NCI-H2081 treated with DMSO at 0.1 percent for 48 hours (cell line): ENCODE data around the gene AP2S1.
A peak's percentile ranks its signal among the peaks of the same experiment; 100 is the strongest.
"Not testable (repeated sequence)": the region's sequence is repeated elsewhere in the genome, so short reads cannot be mapped to it uniquely, and the experiment has no call there.

Experiments
- DNase-seq: peaks from one replicate; lab custom pipeline; 2025; lab: John Stamatoyannopoulos, UW

AP2S1 gene

DNA sequence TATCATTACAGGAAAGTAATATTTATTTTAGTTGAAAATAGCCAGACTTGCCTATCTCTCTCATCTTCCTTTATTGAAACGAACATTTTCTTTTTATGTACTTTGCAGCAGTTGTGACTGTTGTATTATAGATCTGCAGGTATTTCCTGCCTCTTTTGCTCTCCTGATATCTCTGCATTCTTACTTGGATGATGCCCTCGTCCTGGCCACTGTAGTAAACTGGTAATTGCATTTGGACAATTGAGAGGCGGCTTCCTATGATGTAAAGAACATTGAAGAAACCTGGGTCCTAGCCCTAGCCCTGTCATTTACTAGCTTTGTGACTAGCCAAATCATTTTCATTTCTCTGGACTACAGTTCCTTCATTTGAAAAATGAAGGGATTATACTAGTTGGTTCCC is 16.5 kb upstream of the AP2S1 start:
- no peak for DNase-seq

DNA sequence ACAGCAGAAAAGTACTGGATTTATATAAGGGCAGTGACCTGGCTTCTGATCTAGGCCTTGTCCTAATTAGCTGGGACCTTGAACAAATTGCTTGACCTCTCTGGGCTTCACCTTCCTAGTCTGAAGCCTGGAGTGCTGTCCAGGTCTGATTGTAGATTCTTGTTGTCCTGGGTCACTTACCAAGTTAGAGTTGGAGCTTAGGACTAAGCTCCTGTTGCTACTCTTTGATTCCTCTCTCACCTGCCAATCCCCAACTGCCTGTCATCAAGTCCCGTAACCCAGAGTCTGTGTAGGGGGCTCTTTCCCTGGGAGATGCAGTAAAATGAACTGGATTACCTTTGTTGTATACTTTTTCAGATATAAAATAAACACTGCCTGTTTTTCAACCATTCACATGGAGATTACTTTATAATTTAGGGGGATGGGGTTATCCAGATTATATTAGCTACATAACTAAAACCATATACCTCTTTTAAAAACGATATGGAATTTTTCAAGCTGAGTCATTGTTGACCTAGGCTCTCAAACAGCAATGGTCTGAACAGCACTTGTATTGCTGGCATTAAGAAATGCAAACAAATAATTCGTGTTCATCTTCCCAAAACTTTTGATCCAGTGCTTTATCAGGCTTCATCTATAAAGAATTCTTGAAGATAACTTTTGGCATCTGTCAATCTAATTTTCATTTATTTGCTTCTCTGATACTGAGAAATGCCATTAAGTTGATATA is 15.9 kb upstream of the AP2S1 start:
- no peak for DNase-seq

DNA sequence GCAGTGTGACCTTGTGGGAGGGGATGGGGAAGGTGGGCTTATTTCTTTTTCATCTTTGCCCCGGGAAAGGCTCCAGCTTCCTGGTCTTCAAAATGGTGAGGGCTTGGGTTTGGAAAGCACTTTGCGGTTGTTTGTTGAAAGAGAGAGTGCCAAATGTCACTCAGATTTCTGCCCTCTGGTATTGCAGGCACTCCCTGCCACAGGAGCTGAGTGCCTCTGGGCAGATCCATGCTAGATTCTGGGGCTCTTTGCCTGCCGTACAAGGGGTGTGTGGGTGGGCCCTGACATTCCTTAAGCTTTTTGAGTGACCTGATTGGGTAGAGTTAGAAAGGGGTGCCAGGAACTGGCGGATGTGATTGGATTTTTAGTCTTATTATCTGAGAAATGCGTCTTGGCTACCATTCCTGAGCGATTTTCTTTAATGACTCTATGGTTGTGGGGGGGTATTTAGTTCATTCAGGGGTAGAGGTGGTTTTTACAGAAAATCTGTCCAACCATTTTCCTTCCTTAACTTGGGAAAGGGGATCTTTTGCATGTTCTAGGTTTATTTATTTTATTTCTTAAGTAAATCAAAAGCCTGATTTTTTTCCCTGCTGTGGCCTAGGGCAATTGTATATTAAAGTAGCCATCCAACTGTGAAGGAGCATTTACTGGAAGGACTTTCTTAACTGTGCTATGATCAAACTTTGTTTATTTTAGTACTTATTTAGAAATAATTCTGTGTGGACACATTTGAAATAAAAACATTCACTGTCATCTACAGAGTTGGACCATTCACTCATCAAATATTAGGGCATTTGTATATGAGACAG is 13.4 kb upstream of the AP2S1 start:
- no peak for DNase-seq

- no peak for DNase-seq
Measured at GRCh38 chr19:46862974-46863632, 12.5 kb upstream of the AP2S1 start.

DNA sequence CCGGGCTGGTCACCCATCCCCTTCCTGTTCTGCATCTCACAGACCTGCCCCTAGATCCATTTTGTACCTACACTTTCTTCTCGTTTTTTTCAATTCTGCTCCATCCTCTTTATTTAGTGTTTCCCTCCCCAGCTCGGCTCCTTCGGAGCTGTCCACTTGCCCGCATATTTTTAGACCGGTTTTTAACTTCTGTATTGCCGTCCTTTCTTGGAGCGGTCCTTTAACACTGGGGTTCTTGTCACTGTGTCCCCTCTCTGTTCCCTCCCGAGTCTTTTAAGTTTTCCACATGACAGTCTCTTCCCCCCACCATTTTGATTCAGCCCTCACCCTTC is 11.8 kb upstream of the AP2S1 start:
- DNase-seq: no peak

- no peak for DNase-seq
Measured at GRCh38 chr19:46861691-46862502, 11.3 kb upstream of the AP2S1 start.

DNA sequence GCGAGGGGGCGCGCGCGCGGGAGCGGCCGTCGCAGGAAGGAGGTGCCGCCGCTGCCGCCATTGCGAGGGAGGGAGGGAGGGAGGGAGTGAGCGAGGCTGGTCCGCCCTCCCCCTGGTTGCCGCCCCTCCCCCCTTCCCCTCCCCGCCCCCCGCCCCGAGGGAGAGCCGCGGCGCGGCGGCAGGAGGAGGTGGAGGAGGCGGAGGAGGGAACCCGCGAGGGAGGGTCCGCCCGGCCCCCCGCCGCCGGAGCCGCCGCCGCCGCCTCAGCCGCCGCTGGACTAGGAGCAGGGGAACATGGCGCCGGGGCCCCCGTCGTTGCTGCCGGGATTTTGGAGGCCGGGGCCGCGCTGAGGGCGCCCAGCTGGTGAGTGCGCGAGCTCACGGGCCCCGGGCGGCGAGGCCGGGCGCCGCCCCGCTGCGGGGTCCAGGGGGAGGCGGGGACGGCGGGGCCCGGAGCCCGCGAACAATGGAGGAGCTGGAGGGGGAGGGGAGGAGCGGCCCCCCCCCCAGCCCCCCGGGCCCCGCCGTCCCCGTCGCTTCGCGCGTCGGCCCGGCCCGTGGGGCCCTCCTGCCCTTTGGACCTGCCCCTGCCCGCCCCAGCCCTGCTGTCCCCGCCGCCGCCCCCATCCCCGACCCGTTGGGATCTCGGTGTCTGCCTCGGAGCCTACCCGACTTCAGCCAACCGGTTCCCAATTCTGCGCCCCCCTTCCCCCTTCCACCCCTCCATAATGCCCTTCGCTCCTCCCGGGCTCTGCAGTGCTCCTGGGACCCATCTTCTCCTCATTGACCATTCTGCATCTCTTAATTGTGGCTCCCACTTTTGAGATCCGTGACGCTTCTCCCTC is 10.4 kb upstream of the AP2S1 start, which contains the start of gene ARHGAP35:
Gene ARHGAP35, plus strand, starts transcription at position 152 of the 845 bp plus-strand sequence. CDS start 57,679 bp downstream, outside the sequence.
- no peak for DNase-seq

- peak; percentile 96 for DNase-seq
Measured at GRCh38 chr19:46860125-46860845, 9.6 kb upstream of the AP2S1 start.

GRCh38 chr19:46859637-46860124 is 9.0 kb upstream of the AP2S1 start:
- DNase-seq: no peak

- DNase-seq: peak; percentile 63
Measured at GRCh38 chr19:46856062-46857022, 5.7 kb upstream of the AP2S1 start.

GRCh38 chr19:46854698-46855097 is 4.1 kb upstream of the AP2S1 start:
- DNase-seq: not testable (repeated sequence)

GRCh38 chr19:46852830-46853229 is 2.2 kb upstream of the AP2S1 start:
- no peak for DNase-seq

GRCh38 chr19:46849610-46850009 is 1.0 kb downstream of the AP2S1 start:
- no peak for DNase-seq

GRCh38 chr19:46848389-46848788 is 2.3 kb downstream of the AP2S1 start:
- no peak for DNase-seq

GRCh38 chr19:46847528-46847927 is 3.1 kb downstream of the AP2S1 start:
- no peak for DNase-seq

GRCh38 chr19:46845959-46846459 is 4.6 kb downstream of the AP2S1 start:
- no peak for DNase-seq

- DNase-seq: no peak
Measured at GRCh38 chr19:46844067-46844489, 6.6 kb downstream of the AP2S1 start.

DNA sequence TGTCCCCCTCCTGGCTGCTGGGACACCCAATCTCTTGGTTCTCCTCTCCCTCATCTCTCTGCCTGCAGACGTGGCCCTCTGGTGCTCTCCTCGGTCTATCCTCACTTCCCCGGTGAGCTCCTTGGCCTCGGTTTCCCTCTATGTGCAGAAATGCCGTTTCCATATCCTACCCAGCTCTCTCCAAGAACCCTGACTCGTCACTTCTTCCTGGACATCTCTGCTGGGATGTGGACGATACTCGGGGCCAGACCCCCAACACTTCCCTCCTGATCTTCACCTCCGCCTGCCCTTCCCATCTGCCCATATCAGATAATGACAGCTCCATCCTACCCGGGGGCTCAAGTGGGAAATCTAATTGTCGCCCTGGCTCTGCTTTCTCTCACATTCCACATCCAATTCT is 7.9 kb downstream of the AP2S1 start:
- DNase-seq: no peak
